ENCODE data around the gene MAGEA2B.
"Not testable (repeated sequence)": the region's sequence is repeated elsewhere in the genome, so short reads cannot be mapped to it uniquely, and the experiment has no call there.

Gene MAGEA2B

GRCh38 chrX:152758918-152759317 lies 44.5 kb downstream of the MAGEA2B start, which contains the start of gene CSAG3:
CSAG3 (plus strand) TSS chrX:152759218.
- FAIRE-seq = not testable (repeated sequence)

GRCh38 chrX:152759544-152759943 lies 45.1 kb downstream of the MAGEA2B start:
- FAIRE-seq = not testable (repeated sequence)

GRCh38 chrX:152761582-152761981 lies 47.2 kb downstream of the MAGEA2B start:
- FAIRE-seq = not testable (repeated sequence)

GRCh38 chrX:152766562-152766961 lies 52.1 kb downstream of the MAGEA2B start:
- FAIRE-seq = not testable (repeated sequence)

All from A204.1 (cell line).